ENCODE results near the gene AKNA. TPM values are rescaled to one million over a fixed set of nuclear protein-coding genes. Genes with fewer than 3 reads are reported as not detected.

Gene AKNA
- total RNA-seq, 2 experiments from 2014 or later, result 61.4 to 203 TPM

DNA sequence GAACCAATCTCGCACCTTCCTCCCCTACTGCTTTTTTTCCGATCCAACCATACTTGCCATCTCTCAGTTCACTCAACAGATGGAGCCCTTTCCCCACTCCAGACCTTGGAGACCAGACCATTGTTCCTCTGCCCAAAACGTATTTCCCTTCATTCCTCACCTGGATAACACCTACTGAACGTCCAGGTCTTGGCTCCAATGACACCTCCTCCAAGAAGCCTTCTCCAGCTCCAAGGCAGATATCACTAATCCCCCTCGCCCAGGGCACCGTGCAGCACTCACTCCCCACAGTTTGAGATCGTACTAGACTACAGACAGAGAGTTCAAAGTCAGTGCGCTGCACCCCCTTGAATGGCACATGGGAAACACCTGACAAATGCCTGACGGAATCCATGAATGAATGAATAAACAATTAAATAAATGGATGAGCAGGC lies 47.1 kb upstream of the AKNA start:
- Histone ChIP-seq H3K9me3 (ENCODE audit: low read length) (no peaks in the 10 kb centered on the region), H3K27ac (ENCODE audit: low read depth, low read length, poor library complexity, severe bottlenecking) (no peak overlapping the region), H3K36me3 (ENCODE audit: insufficient read depth, low read length) (no peaks in the 10 kb centered on the region), H3K79me2 (ENCODE audit: insufficient read depth, low read depth, low read length) (no peaks in the 10 kb centered on the region), H3K4me2 (ENCODE audit: low read length) (no peak overlapping the region), H3K9me2 (ENCODE audit: insufficient read depth, low read length) (no peaks in the 10 kb centered on the region), H4K20me1 (ENCODE audit: insufficient read depth, low read length) (no peaks in the 10 kb centered on the region), H2AFZ (ENCODE audit: low read length) (no peak overlapping the region), H3K4me1 (ENCODE audit: insufficient read depth, low read length, poor library complexity, severe bottlenecking) (peaks cover 9% of the 10 kb centered on the region), H3K4me3 (ENCODE audit: low read depth, low read length, poor library complexity, severe bottlenecking) (no peak overlapping the region)
- peak; percentile 57 for DNase-seq (ENCODE audit: low spot score)
- no TSS peak for BruUV-seq (replicated peaks)
- ChIA-PET CTCF (ENCODE audit: unreplicated experiment) (no interaction called here), POLR2A (interaction anchor here (0.7 kb wide), 1 partner anchor 84 kb away, joined by 3 read pairs; no protein-coding TSS in a partner anchor)
- no peak for TF ChIP-seq EZH2phosphoT487 (IDR thresholded peaks at IDR 0.05; ENCODE audit: borderline replicate concordance, low read depth, low read length)
- TF ChIP-seq, protein P1, sequence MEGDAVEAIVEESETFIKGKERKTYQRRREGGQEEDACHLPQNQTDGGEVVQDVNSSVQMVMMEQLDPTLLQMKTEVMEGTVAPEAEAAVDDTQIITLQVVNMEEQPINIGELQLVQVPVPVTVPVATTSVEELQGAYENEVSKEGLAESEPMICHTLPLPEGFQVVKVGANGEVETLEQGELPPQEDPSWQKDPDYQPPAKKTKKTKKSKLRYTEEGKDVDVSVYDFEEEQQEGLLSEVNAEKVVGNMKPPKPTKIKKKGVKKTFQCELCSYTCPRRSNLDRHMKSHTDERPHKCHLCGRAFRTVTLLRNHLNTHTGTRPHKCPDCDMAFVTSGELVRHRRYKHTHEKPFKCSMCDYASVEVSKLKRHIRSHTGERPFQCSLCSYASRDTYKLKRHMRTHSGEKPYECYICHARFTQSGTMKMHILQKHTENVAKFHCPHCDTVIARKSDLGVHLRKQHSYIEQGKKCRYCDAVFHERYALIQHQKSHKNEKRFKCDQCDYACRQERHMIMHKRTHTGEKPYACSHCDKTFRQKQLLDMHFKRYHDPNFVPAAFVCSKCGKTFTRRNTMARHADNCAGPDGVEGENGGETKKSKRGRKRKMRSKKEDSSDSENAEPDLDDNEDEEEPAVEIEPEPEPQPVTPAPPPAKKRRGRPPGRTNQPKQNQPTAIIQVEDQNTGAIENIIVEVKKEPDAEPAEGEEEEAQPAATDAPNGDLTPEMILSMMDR (conservative IDR thresholded peaks at IDR 0.05; ENCODE audit: low read length), result peak; percentile 78
- intact Hi-C loops (cut with micrococcal nuclease; ENCODE audit: unreplicated experiment), result loop anchor here (1.0 to 2.0 kb wide), 2 partner anchors 72 to 218 kb away; no protein-coding TSS in a partner anchor

DNA sequence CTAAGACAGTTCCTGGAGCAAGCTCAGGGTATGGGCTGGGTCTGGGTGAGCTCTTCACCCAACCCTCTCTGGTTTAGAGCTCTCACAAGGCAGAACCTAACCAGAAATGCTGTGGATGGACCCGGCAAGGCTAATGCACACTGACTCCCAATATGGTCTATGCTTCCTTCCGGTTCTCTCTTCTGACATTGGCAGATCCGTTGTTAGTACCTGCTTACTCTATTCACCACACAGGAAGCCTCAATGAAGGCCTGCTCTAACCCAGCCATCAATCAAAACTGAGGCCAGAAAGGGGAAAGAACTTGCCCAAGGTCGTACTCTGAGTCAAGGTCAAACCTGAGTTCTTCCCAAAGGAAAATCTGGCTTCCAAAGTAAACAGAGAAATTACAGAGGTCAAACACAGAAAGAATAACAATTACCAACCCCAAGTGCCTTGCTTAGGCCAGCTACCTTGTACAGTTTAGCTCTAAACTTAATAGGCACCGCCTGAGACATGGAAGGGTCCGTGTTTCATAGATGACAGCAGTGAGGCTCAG lies 46.0 kb upstream of the AKNA start:
- no peaks in the 10 kb centered on the region for H3K9me2 ChIP-seq (ENCODE audit: insufficient read depth, low read length)
- BruUV-seq (replicated peaks), result no TSS peak
- intact Hi-C loops (cut with micrococcal nuclease; ENCODE audit: unreplicated experiment), result loop anchor here (2.0 kb wide), 1 partner anchor 219 kb away; no protein-coding TSS in a partner anchor
- DNase-seq (ENCODE audit: low spot score), result peak; percentile 40
- H3K79me2 ChIP-seq (ENCODE audit: insufficient read depth, low read depth, low read length), result no peaks in the 10 kb centered on the region
- POLR2A ChIA-PET, result interaction anchor here (1.0 to 1.4 kb wide), 3 partner anchors 17 to 19 kb away, joined by 3 to 4 read pairs (median 3); no protein-coding TSS in a partner anchor
- no peaks in the 10 kb centered on the region for H3K9me3 ChIP-seq (ENCODE audit: low read length)
- H3K4me2 ChIP-seq (ENCODE audit: low read length), result 0 out of 2 replicates have a peak overlapping the region, but pooled peaks have one; percentile 6
- H3K27ac ChIP-seq (ENCODE audit: low read depth, low read length, poor library complexity, severe bottlenecking), result no peak overlapping the region
- no peaks in the 10 kb centered on the region for H4K20me1 ChIP-seq (ENCODE audit: insufficient read depth, low read length)
- peaks cover 9% of the 10 kb centered on the region for H3K4me1 ChIP-seq (ENCODE audit: insufficient read depth, low read length, poor library complexity, severe bottlenecking)
- CTCF ChIA-PET (ENCODE audit: unreplicated experiment), result no interaction called here
- H3K4me3 ChIP-seq (ENCODE audit: low read depth, low read length, poor library complexity, severe bottlenecking), result no peak overlapping the region
- H2AFZ ChIP-seq (ENCODE audit: low read length), result peak overlapping the region; percentile 4; the same call in 1 of the 2 replicates
- TF ChIP-seq, protein P1 (conservative IDR thresholded peaks at IDR 0.05; ENCODE audit: low read length), result no peak
- no peak for TF ChIP-seq EZH2phosphoT487 (IDR thresholded peaks at IDR 0.05; ENCODE audit: borderline replicate concordance, low read depth, low read length)
- no peaks in the 10 kb centered on the region for H3K36me3 ChIP-seq (ENCODE audit: insufficient read depth, low read length)

DNA sequence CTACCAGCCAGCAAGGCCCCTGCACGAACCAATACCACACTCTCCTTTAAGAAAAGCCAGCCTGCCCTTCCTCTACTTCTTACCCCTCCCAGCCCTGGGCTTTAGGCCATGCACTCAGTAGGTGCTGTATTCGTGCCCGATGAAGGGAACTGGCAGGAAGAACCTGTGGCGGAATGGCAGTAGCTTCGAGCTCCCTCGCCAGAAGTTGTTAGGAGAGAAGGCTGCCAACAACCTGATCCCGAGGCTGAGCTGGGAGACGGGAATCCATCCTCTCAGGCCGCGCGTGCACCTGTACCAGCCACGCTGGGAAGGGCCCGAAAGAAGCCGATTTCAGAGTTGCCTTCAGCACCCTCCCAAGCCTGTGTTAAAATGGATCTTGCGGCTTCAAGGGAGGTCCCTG lies 45.3 kb upstream of the AKNA start:
- no TSS peak for BruUV-seq (replicated peaks)
- intact Hi-C loops (cut with micrococcal nuclease; ENCODE audit: unreplicated experiment), result no loop called here
- POLR2A ChIA-PET, result interaction anchor here (1.0 to 1.4 kb wide), 3 partner anchors 16 to 20 kb away, joined by 3 to 4 read pairs (median 3); no protein-coding TSS in a partner anchor

More for the DNA sequence above, 45.3 kb upstream of the AKNA start:
- Histone ChIP-seq H2AFZ (ENCODE audit: low read length) (0 out of 2 replicates have a peak overlapping the region, but pooled peaks have one; percentile 4), H3K4me3 (ENCODE audit: low read depth, low read length, poor library complexity, severe bottlenecking) (no peak overlapping the region), H3K79me2 (ENCODE audit: insufficient read depth, low read depth, low read length) (no peaks in the 10 kb centered on the region), H3K27ac (ENCODE audit: low read depth, low read length, poor library complexity, severe bottlenecking) (no peak overlapping the region), H3K4me1 (ENCODE audit: insufficient read depth, low read length, poor library complexity, severe bottlenecking) (peaks cover 9% of the 10 kb centered on the region), H4K20me1 (ENCODE audit: insufficient read depth, low read length) (no peaks in the 10 kb centered on the region), H3K36me3 (ENCODE audit: insufficient read depth, low read length) (no peaks in the 10 kb centered on the region), H3K9me3 (ENCODE audit: low read length) (no peaks in the 10 kb centered on the region), H3K4me2 (ENCODE audit: low read length) (no peak overlapping the region), H3K9me2 (ENCODE audit: insufficient read depth, low read length) (no peaks in the 10 kb centered on the region)
- no peak for DNase-seq (ENCODE audit: low spot score)
- TF ChIP-seq, protein P1 (conservative IDR thresholded peaks at IDR 0.05; ENCODE audit: low read length), result no peak
- TF ChIP-seq EZH2phosphoT487 (IDR thresholded peaks at IDR 0.05; ENCODE audit: borderline replicate concordance, low read depth, low read length), result no peak
- CTCF ChIA-PET (ENCODE audit: unreplicated experiment), result no interaction called here
